ENCODE data around the gene TMEM41A.

DNA sequence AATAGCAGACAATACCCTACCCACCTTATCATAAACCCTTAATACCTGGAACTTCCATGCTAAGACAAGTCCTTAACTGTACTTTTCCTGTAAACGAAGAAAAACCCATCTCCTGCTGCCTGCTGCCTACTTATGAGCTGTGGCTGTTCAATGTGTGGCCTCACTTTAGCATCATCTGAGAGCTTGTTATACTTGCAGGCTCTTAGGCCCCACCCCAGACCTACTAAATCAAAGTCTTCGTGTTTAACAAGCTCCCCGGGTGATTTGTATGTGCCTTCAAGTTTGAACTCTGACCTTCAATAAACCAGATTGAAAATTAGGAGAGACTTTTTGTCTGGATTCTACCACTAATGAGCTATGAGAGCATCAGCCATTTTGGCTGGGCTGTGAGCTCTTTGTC, 29.3 kb downstream of the TMEM41A start:
- TF ChIP-seq, protein P1, sequence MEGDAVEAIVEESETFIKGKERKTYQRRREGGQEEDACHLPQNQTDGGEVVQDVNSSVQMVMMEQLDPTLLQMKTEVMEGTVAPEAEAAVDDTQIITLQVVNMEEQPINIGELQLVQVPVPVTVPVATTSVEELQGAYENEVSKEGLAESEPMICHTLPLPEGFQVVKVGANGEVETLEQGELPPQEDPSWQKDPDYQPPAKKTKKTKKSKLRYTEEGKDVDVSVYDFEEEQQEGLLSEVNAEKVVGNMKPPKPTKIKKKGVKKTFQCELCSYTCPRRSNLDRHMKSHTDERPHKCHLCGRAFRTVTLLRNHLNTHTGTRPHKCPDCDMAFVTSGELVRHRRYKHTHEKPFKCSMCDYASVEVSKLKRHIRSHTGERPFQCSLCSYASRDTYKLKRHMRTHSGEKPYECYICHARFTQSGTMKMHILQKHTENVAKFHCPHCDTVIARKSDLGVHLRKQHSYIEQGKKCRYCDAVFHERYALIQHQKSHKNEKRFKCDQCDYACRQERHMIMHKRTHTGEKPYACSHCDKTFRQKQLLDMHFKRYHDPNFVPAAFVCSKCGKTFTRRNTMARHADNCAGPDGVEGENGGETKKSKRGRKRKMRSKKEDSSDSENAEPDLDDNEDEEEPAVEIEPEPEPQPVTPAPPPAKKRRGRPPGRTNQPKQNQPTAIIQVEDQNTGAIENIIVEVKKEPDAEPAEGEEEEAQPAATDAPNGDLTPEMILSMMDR (conservative IDR thresholded peaks at IDR 0.05; ENCODE audit: low read depth, low read length), result no peak
- TF ChIP-seq EZH2 (IDR thresholded peaks at IDR 0.05; ENCODE audit: borderline replicate concordance, low read depth, low read length, poor library complexity, severe bottlenecking), result no peak
